A549 (cell line): Measurements from ENCODE around the gene BEST3.

Source experiments
- BCL3 ChIP-seq: fragments of >200 bp; sonication (Bioruptor Twin); formaldehyde crosslinking; IDR thresholded peaks from 3 replicates; pipeline ENCODE4 v1.6.1; 2016
- CHD2 ChIP-seq: fragments of 150-350 bp; IDR thresholded peaks from 2 replicates; pipeline ENCODE4 v1.6.1; 2014; ENCODE audit warnings: low read length; ENCODE audit not compliant: partially characterized antibody
- CTCF ChIP-seq: fragments of >200 bp; sonication (Bioruptor Twin); formaldehyde crosslinking; IDR thresholded peaks from 3 replicates; pipeline ENCODE4 v1.5.1; 2016
- EHMT2 ChIP-seq: fragments of 200-600 bp; sonication (generic); IDR thresholded peaks from 2 replicates; pipeline ENCODE4 v1.6.1; 2016; ENCODE audit warnings: antibody characterized with exemption, low read depth, mild to moderate bottlenecking, moderate library complexity
- ELK1 ChIP-seq: fragments of 150-350 bp; IDR thresholded peaks from 2 replicates; pipeline ENCODE4 v1.6.1; 2014; ENCODE audit warnings: low read depth, mild to moderate bottlenecking, low read length
- EP300 ChIP-seq, 2 experiments: fragments of >200 bp; sonication (Bioruptor Twin); formaldehyde crosslinking; IDR thresholded peaks; 2 replicates in 1 of 2; 3 replicates in 1 of 2; pipeline ENCODE4 v1.6.1; 2016 to 2017
- FOSL2 ChIP-seq, 2 experiments: fragments of 450-650 bp in 1 of 2; fragments of >200 bp in 1 of 2; sonication (Bioruptor Twin) in 1 of 2; formaldehyde crosslinking; IDR thresholded peaks; 2 replicates each; pipeline versions ENCODE4 v1.5.0 to v1.6.1; 2016 to 2020; ENCODE audit warnings: mild to moderate bottlenecking in 1 of 2, moderate library complexity in 1 of 2
- NR3C1 ChIP-seq: fragments of >200 bp; sonication (Bioruptor Twin); formaldehyde crosslinking; IDR thresholded peaks from 3 replicates; pipeline ENCODE4 v1.6.1; 2017
- POLR2A ChIP-seq: IDR thresholded peaks from 2 replicates; pipeline ENCODE4 v1.6.1; 2012; ENCODE audit warnings: mild to moderate bottlenecking, low read length
- POLR2AphosphoS2 ChIP-seq: conservative IDR thresholded peaks from 2 replicates; pipeline ENCODE4 v1.6.1; 2012; ENCODE audit warnings: low read length, improper control_type of control experiment, inconsistent platforms
- RAD21 ChIP-seq, 2 experiments: fragments of >200 bp in 1 of 2; sonication (Bioruptor Twin) in 1 of 2; formaldehyde crosslinking in 1 of 2; IDR thresholded peaks in 1 of 2; conservative IDR thresholded peaks in 1 of 2; 2 replicates in 1 of 2; 3 replicates in 1 of 2; pipeline ENCODE4 v1.6.1; 2012 to 2018; ENCODE audit warnings: inconsistent platforms in 1 of 2
- REST ChIP-seq: fragments of 200-600 bp; sonication (generic); IDR thresholded peaks from 2 replicates; pipeline ENCODE4 v1.6.1; 2016; ENCODE audit warnings: antibody characterized with exemption, mild to moderate bottlenecking, moderate library complexity

GRCh38 chr12:69685810-69686209 is 13.3 kb downstream of the BEST3 start:
- no peak for TF ChIP-seq POLR2A
- no peak for TF ChIP-seq CTCF
- TF ChIP-seq FOSL2 (IDR thresholded peaks at IDR 0.05) = no peak
- TF ChIP-seq FOSL2 (CRISPR knock-in tag; IDR thresholded peaks at IDR 0.05) = no peak
- no peak for TF ChIP-seq RAD21 (conservative IDR thresholded peaks at IDR 0.05 in 1 of 2, IDR thresholded peaks at IDR 0.05 in 1 of 2)
- no peak for TF ChIP-seq EP300 (IDR thresholded peaks at IDR 0.05)
- TF ChIP-seq POLR2AphosphoS2 = no peak
- no peak for TF ChIP-seq NR3C1
- TF ChIP-seq EHMT2 = no peak
- no peak for TF ChIP-seq BCL3
- no peak for TF ChIP-seq CHD2
- TF ChIP-seq REST = no peak
- no peak for TF ChIP-seq ELK1
